NCI-H1092 (cell line): ENCODE data around the gene PODXL2.
A peak's percentile ranks its signal among the peaks of the same experiment; 100 is the strongest.
"Not testable (repeated sequence)": the region's sequence is repeated elsewhere in the genome, so short reads cannot be mapped to it uniquely, and the experiment has no call there.

Experiments used
- DNase-seq: peaks from one replicate; lab custom pipeline; 2025; lab: John Stamatoyannopoulos, UW

The PODXL2 gene

DNA sequence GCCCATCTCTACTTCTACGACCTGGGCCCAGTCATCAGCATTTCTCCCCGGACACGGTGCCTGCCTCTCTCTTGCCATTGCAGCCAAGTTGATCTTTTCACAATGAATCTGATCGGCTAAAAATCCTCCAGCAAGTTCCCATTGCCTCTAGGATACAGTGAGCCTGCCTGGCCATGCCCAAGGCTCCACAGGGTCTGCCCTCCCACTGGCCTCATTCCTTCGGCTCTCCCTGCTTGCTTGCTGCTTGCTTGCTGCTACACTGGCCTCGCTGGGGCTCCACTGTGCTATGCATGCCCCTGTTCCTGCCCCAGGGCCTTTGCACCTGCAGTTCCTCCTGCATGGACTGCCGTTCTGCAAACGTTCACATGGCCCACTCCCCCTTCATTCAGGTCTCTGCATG, 45.8 kb downstream of the PODXL2 start:
- no peak for DNase-seq

DNA sequence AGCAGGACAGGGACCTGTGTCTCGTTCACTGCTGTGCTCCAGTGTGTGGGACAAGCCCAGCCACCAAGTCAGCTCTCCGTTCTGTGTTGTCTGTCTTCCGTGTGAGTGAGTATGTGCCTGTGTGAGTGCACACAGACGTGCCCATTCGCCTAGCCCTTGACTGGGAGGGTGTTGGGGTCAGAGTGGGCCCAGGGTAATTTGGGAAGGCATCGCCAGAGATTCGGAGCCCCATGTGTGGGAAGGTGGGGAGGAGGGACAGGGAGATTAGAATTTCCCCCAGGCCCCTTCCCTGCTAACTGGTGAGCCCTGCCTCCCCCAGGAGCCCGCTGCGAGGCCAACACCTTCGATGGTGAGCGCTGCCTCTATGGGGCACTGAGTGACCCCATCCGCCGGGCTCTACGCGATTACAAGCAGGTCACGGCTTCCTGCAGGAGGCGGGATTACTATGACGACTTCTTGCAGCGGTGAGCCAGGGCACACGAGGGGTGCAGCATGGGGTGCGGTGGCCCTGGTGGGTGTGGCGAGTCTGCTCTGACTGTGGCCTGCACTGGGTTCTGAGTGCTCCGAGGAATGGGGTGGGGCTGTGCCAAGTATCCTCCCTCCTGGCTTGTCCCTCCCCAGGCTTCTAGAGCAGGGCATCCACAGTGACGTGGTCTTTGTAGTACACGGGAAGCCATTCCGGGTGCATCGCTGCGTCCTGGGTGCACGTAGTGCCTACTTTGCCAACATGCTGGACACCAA, 46.8 kb downstream of the PODXL2 start:
- DNase-seq: no peak

DNA sequence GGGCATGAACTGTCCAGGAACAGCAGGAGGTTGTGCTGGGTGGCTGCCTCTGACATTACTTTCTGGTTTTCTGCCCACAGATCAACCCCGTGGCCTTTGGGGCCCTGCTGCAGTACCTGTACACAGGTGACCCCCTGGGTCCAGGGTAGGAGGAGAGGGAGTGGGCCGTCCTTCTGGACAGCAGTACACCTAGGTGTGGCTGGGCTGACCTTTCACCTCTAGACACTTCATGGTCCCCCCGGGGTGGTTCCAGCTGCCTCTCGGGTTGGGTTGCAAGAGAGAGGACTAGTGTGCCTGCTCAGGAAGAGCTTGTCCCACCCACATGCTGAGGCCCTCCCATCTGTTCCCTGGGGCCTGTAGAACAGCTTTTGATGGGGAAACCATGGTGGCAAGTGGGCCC, 47.5 kb downstream of the PODXL2 start:
- DNase-seq: no peak

DNA sequence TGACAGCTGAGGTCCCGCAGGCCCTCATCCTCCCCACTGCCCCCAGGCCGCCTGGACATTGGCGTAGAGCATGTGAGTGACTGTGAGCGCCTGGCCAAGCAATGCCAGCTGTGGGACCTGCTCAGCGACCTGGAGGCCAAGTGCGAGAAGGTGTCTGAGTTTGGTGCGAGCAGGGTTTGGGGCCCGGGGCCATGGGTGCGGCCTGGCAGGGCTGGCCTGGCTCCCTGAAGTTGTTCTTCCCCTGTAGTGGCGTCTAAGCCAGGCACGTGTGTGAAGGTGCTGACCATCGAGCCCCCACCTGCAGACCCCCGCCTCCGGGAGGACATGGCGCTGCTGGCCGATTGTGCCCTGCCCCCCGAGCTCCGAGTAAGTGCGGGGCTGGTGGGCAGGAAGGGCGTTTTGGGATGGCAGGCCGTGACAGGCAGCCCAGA, 48.0 kb downstream of the PODXL2 start:
- no peak for DNase-seq

GRCh38 chr3:127677541-127678314, 48.7 kb downstream of the PODXL2 start:
- DNase-seq: no peak

DNA sequence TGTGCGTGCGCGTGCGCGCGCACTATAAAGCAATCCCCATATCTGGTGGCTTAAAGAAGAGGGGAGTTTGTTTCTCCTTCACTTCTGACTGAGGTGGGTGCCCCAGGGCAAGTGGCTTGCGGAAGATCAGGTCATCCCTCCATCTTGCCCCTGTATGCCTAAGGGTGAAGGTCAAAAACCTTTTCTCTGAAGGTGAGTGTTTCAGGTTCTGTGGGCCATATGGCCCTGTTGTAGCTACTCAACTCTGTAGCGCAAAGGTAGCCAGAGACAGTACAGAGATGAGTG, 49.3 kb downstream of the PODXL2 start:
- no peak for DNase-seq

GRCh38 chr3:127678611-127679533, 49.9 kb downstream of the PODXL2 start:
- no peak for DNase-seq

DNA sequence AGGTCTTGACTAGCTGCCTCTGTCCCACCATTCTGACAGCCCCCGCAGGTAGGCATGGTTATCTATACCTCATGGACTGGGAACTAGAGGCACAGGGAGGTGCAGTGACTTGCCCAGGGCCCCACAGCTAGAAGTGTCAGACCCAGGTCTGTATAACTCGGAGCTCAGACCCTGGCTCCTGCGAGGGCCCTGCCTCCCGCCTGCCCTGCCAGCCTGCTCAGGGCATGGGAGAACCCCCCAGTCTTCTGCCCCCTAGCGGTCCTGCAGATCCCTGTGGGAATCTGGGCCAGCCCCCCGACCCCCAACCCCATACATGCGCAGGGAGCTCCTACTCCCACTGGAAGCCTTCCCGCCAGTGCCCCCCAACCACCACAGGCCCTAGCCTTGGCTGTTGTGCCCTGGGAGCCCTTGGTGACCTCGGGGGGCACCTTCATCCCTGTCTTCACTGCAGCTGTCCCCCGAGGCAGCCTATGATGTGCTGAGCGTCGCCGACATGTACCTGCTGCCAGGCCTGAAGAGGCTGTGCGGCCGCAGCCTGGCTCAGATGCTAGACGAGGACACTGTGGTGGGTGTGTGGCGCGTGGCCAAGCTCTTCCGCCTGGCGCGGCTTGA, 50.7 kb downstream of the PODXL2 start:
- DNase-seq: no peak

- no peak for DNase-seq
Measured at GRCh38 chr3:127680146-127680661, 51.2 kb downstream of the PODXL2 start.

DNA sequence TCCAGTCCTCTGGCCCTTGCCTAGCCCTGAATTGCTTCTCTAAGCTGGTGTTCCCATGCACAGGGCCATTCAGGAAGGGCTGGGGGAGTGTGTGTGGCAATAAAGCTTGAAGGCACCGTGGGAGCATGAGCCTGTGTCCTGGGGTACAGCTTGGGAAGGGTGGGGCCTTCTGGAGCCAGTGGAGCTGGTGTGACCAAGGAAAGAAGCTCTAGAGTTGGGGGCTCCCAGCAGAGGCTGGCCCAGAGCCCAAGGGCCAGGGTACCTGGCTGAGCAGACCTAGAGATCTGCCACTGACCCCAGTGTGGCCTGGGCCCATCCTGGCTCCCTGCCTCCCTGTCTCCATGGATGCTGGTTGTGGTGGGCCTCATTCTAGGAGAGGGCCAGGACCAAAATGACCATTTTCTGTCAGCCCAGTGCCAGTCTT, 51.8 kb downstream of the PODXL2 start:
- no peak for DNase-seq

GRCh38 chr3:127682175-127682554, 53.2 kb downstream of the PODXL2 start:
- DNase-seq: not testable (repeated sequence)

- DNase-seq: no peak
Measured at GRCh38 chr3:127682561-127682960, 53.6 kb downstream of the PODXL2 start.

DNA sequence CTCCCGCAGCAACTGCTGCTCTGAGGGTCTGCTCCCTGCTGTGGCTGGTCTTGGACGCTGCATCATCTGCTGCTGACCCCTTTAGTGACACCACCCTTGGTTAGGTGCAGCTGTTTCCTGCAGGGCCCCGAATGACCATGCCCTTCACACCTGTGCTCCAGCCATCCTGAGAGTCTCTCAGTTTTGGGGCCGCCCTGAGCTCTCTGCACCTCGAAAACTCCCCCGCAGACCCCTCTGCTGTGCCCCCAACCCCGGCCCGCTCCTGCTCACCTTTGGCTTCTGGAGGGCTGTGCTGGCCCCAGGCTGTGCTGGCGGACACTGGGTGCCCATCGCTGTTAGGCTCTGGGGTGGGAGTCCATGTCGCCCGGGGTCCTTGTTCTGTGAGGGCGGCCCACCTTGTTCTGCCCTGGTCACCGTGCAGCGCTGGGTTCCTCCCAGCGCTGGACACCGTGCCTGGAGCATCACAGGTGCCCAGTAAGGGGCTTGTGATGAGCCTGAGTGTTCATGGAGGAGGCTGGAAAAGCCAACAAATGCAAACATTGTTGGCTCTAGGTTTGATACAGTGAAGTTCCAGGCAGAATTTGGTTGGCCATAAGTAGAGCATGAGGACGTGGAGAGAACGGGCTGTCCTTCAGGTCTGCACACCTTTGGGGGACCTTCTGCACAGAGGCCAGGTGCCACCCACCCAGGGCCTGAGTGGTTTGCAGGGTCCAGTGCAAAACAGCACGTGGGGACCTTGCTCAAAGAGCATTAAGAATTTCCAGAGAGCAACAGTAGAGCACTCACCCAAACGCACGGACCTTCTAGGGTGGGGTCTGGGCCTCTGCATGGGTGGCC, 56.1 kb downstream of the PODXL2 start:
- DNase-seq: no peak

DNA sequence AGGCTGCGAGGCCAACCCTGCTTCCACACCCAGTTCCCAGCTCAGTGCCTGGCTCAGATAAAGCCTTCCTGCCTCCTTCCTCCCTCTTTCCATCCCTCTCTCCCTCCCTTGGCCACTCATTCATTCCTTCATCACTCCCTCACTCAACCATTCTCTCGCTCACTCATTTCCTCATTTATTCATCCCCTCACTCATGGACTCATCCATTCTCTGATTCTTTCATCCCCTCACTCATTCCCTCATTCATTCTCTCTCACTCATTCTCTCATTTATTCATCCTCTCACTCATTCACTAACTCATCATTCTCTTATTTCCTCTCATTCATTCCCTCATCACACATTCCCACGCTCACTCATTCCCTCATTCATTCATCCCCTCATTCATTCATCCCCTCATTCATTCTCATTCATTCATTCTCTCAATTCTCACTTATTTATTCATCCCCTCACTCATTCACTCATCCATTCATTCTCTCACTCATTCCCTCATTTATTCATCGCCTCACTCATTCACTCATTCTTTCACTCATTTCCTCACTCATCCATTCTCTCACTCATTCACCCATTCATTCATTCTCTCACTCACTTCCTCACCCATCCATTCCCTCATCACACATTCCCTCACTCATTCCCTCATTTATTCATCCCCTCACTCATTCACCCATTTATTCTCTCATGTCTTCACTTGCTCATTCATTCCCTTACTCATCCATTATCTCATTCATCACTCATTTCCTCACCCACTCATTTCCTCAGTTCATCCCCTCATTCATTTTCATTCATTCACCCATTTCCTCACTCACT, 56.9 kb downstream of the PODXL2 start:
- DNase-seq: no peak

DNA sequence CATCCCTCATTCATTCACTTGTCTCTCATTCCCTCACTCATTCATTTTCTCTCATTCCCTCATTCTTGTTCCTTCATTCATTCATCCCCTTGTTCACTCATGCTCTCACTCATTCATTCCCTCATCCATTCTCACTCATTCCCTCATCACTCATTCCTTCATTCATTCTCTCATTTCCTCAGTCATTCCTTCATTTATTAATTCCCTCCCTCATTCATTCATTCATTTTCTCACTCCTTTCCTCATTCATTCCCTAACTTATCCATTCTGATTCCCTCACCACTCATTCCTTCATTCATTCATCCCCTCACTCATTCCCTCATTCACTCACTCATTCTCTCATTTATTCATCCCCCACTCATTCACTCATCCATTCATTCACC, 57.5 kb downstream of the PODXL2 start:
- DNase-seq: no peak

GRCh38 chr3:127687228-127687737, 58.3 kb downstream of the PODXL2 start:
- DNase-seq: no peak

DNA sequence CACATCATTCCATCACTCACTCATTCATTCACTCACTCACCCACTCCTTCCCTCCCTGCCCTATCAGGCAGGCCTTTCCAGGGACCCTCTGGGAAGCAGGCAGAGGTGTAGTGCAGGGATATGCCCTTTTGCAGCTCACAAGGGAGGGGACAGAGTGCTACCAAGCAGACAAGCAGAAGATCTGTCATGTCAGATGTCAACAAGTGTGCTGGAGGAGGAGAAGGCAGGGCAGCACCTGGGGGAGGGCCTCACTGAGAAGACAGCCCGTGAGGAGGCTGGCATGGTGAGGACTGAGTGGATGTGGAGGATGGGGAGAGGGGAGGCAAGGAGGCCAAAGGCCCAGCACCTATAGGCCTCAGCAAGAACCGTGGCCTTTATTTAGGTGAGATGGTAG, 59.0 kb downstream of the PODXL2 start:
- DNase-seq: no peak

DNA sequence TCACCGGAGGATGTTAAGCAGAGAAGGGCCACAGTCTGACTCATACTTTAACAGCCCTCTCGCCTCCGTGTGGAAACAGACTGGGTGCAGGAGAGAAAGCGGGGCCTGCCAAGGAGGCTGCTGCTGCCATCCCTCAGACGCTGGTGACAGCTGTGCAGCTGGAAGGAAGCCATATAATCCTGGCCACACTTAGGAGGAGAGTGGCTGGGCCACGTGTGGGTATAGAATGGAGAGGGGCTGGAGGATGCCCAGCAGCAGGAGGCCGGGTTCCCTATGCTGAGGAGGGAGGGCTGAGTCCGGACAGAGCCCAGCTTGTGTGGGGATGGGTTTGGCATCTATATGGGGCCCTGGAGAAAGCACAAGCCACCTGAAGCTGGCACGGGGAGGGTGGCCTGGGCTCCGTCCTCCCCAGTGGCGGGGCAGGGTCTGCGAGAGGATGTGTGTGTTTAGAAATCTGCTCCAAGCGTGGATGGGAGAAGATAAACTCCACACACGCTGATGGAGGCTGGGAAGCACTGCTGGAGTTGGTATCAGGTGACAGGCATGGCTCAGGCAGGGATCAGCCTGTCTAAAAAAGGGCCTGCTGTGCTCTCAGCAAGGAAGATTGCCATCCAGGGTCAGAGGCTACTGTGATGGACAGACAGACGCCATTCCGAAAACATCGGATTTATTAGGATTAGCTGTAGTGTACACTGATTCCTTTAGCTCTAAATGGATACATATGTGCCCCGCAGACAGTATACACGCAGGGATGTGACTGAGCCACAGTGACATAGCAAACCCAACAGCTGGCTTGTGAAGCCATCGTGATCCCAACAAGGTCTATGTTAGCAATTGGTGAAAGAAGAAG, 59.7 kb downstream of the PODXL2 start:
- DNase-seq: peak; percentile 69

DNA sequence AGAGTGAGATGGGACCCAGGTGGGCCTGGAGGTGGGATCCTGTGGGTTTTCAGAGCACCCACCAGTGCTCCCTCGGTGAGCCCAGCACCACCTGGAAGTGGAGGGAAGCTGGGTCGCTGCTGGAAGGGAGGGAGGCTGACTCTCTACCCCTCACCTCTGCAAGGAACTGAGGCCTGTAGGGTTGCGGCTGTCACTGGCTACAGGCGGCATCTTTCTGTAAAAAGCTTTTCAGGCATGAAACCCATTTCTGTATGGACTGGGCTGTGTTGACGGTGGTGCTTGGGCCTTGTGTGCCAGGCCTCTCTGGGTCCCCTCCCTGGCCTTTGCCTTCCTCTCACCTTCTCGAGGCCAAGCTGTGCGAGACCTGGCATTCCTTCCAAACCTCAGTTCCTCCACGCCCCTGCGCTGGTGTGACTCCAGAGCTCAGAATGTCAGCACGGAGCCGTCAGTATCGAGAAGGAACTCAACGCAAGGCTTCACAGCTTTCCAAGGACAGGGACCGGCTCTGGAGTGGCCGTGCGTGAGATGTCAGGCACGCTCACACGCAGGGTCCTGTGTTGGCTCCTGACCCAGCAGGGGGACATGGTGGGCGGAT, 60.4 kb downstream of the PODXL2 start:
- no peak for DNase-seq
